ENCODE measurements around the gene POLR3A. TPM values are rescaled to one million over a fixed set of nuclear protein-coding genes. Genes with fewer than 3 reads are reported as not detected.
"Not testable (repeated sequence)": the region's sequence is repeated elsewhere in the genome, so short reads cannot be mapped to it uniquely, and the experiment has no call there.

The POLR3A gene
- total RNA-seq, 1 donor from 2014 or later, result 27.5 TPM

DNA sequence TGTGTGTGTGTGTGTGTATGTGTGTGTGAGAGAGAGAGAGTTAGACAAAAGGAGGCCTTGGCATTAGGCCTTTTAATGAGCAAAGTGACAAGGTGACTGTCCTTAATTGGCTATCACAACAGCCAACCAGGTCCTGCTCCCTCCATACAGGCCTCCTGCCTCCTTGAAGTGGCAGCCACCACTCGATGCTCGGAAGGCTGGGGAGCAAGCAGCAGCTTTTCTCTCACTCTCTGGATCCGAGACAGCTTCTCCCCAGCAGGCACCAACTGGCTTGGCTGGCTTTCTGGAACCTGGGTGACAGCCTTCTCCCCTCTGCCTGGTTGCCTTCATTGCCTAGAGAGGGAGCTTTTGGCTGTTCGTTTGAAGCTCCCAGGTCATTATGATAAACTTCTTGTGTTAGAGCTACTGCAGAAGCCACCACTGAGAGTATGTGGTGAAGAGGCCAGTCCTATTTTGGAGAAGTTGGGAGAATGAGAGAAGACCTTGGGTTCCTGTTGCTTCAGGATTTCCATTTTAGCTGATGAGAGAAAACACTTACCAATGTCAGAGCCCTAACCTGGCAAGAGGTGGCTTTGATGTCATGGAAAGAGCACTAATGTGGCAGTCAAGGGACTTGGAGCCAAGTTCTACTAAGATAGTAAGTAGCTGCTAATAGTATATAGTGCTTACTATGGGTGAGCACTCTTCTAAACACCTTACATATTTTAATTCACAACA lies 42.0 kb upstream of the POLR3A start:
- H3K27ac Mint-ChIP-seq, result no peak overlapping the region
- H3K36me3 Mint-ChIP-seq (ENCODE audit: insufficient read depth), result peaks cover 2% of the 10 kb centered on the region
- TF ChIP-seq, protein P1, sequence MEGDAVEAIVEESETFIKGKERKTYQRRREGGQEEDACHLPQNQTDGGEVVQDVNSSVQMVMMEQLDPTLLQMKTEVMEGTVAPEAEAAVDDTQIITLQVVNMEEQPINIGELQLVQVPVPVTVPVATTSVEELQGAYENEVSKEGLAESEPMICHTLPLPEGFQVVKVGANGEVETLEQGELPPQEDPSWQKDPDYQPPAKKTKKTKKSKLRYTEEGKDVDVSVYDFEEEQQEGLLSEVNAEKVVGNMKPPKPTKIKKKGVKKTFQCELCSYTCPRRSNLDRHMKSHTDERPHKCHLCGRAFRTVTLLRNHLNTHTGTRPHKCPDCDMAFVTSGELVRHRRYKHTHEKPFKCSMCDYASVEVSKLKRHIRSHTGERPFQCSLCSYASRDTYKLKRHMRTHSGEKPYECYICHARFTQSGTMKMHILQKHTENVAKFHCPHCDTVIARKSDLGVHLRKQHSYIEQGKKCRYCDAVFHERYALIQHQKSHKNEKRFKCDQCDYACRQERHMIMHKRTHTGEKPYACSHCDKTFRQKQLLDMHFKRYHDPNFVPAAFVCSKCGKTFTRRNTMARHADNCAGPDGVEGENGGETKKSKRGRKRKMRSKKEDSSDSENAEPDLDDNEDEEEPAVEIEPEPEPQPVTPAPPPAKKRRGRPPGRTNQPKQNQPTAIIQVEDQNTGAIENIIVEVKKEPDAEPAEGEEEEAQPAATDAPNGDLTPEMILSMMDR (IDR thresholded peaks at IDR 0.05; ENCODE audit: unreplicated experiment), result no peak

DNA sequence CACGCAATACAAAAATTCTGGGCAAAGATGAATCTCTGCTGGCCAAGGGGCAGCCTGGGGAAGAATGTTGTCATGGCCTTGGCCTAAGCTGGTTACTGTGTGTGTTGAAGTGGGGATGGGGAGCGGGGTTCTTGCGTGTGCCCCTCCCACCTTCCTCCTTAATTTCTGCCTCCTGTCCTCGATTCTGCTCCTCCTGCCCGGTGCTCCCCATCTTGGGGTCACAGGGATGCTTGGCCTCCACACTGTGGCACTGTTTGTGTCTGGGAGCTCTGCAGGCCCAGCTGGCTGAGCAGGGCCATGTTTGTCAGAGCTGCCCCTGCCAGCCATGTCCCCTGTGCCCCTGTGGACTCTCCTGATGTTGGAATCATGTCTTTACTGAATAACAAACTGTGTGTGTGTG lies 41.4 kb upstream of the POLR3A start:
- Mint-ChIP-seq H3K36me3 (ENCODE audit: insufficient read depth) (peaks cover 2% of the 10 kb centered on the region), H3K9me3 (ENCODE audit: low read depth) (peaks cover 5% of the 10 kb centered on the region), H3K27me3 (no peaks in the 10 kb centered on the region), H3K4me3 (ENCODE audit: low read depth) (no peak overlapping the region), H3K27ac (no peak overlapping the region), H3K4me1 (ENCODE audit: low read depth) (no peaks in the 10 kb centered on the region)
- DNase-seq (ENCODE audit: low spot score, unreplicated experiment), result no peak
- TF ChIP-seq, protein P1 (IDR thresholded peaks at IDR 0.05; ENCODE audit: unreplicated experiment), result no peak

More for the DNA sequence above, 42.0 kb upstream of the POLR3A start:
- H3K9me3 Mint-ChIP-seq (ENCODE audit: low read depth), result peaks cover 5% of the 10 kb centered on the region
- H3K4me3 Mint-ChIP-seq (ENCODE audit: low read depth), result no peak overlapping the region
- H3K27me3 Mint-ChIP-seq, result no peaks in the 10 kb centered on the region
- no peaks in the 10 kb centered on the region for H3K4me1 Mint-ChIP-seq (ENCODE audit: low read depth)
- no peak for DNase-seq (ENCODE audit: low spot score, unreplicated experiment)

DNA sequence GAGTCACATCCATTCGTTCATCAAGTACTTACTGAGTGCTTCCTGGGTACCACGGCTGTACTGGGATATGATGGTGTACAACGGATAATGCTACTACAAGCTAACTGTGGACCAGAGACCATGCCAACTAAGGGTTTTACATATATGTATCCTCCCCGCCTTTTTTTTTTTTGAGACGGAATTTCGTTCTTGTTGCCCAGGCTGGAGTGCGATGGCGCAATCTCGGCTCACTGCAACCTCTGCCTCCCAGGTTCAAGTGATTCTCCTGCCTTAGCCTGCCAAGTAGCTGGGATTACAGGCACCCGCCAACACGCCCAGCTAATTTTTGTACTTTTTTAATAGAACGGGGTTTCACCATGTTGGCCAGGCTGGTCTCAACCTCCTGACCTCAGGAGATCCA lies 40.7 kb upstream of the POLR3A start:
- not testable (repeated sequence) for H3K27me3 Mint-ChIP-seq; H3K4me3 Mint-ChIP-seq (ENCODE audit: low read depth); H3K27ac Mint-ChIP-seq; H3K9me3 Mint-ChIP-seq (ENCODE audit: low read depth); H3K4me1 Mint-ChIP-seq (ENCODE audit: low read depth); DNase-seq (ENCODE audit: low spot score, unreplicated experiment); H3K36me3 Mint-ChIP-seq (ENCODE audit: insufficient read depth)

DNA sequence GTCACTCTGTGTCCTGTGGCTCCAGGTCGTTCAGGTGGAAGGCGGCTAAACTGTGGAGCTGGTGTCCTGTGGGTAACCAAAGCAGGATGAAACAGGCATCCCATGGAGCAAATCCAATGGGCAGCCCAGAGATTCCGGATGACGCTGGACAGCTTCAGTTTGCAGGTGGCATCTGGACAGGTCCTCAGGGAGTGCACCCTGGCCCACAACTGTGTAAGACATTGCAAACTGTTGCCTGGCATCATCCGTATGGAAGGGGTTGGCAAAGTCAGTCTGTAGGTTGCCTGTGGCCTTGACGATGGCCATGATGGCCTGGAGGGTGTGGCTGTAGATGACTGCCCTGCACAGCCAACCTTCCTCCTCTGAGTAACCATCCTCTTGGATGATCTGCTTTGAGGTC lies 39.8 kb upstream of the POLR3A start:
- TF ChIP-seq, protein P1 (IDR thresholded peaks at IDR 0.05; ENCODE audit: unreplicated experiment), result no peak
- no peak for DNase-seq (ENCODE audit: low spot score, unreplicated experiment)
- Mint-ChIP-seq H3K4me1 (ENCODE audit: low read depth) (no peaks in the 10 kb centered on the region), H3K4me3 (ENCODE audit: low read depth) (no peak overlapping the region), H3K27me3 (no peaks in the 10 kb centered on the region), H3K27ac (no peak overlapping the region), H3K9me3 (ENCODE audit: low read depth) (peaks cover 2% of the 10 kb centered on the region), H3K36me3 (ENCODE audit: insufficient read depth) (peaks cover under 1% of the 10 kb centered on the region)

DNA sequence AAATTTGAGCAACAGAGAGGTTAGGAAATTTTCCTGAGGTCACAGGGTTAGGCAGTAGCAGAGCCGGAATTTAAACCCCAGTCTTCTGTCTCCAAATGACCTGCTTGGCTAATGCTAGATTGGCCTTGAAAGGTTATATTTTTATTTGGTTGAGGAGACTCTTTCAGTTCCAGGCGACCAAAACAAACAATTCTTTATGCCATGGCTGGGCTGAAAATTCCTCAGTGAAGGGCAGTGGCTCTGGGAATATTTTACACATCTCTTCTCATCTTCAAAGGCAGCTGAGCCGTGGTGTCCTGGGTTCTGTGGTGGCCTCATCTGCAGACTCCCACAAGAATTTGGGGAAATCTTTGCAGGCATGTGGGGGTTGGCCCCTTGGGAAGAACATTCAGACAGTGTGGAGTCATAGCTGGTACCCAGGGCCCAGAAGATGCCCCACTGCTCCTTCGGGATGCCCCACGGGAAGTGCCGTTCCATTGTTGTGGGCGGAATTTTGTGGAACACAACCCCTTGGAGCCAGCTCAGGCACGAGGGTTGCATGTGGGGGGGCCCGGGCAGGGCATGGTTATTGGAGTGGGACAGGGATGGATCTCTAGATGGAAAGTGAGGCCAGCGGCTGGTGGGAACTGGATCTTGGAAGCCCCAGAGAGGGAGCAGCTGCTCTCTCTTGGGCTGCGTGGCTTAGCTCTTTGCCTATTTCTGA lies 37.6 kb upstream of the POLR3A start:
- Mint-ChIP-seq H3K27me3 (no peaks in the 10 kb centered on the region), H3K9me3 (ENCODE audit: low read depth) (no peaks in the 10 kb centered on the region), H3K36me3 (ENCODE audit: insufficient read depth) (no peaks in the 10 kb centered on the region), H3K4me3 (ENCODE audit: low read depth) (no peak overlapping the region), H3K4me1 (ENCODE audit: low read depth) (no peaks in the 10 kb centered on the region), H3K27ac (no peak overlapping the region)
- TF ChIP-seq, protein P1 (IDR thresholded peaks at IDR 0.05; ENCODE audit: unreplicated experiment), result no peak
- no peak for DNase-seq (ENCODE audit: low spot score, unreplicated experiment)

Measured in progenitor cell of endocrine pancreas (in vitro differentiated cells).